Measurements from ENCODE around the gene TANC1. TPM values are rescaled to one million over a fixed set of nuclear protein-coding genes. Genes with fewer than 3 reads are reported as not detected.

Gene TANC1
- polyA plus RNA-seq, 1 donor from 2014 or later = 0.37 TPM

DNA sequence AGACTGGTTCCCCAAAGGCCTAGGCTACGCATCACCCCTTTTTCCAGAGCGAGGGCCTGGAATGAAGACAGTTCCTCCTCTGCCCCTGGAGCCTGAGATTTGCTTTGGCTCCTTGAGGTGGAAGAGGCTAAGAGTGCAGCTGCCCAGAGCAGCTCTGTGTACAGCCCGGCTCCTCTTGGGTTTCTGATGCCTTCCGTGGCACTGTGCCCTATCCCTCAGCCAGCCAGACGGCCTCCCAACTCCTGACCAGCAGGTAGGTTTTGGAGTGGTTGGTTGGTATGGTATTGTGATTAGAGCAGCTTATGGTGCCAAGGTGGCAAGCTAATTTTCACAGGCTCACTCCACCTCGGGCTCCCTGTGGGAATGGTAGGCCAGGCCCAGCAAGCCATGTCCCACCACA lies 112.2 kb downstream of the TANC1 start:
- no peaks in the 10 kb centered on the region for H3K36me3 ChIP-seq (ENCODE audit: insufficient read depth, low read length)
- no peaks in the 10 kb centered on the region for H3K9me2 ChIP-seq (ENCODE audit: insufficient read depth, low read length)
- no peak overlapping the region for H2AFZ ChIP-seq (ENCODE audit: low read depth, low read length)
- H3K27me3 ChIP-seq (ENCODE audit: insufficient read depth, low read depth, low read length) = no peaks in the 10 kb centered on the region
- H4K20me1 ChIP-seq (ENCODE audit: insufficient read depth) = no peaks in the 10 kb centered on the region
- H3F3A ChIP-seq (ENCODE audit: insufficient read depth, low read length, poor library complexity, severe bottlenecking) = no peaks in the 10 kb centered on the region
- H3K4me2 ChIP-seq (ENCODE audit: low read length) = no peak overlapping the region
- no peak overlapping the region for H3K4me3 ChIP-seq (ENCODE audit: low read length)
- no peaks in the 10 kb centered on the region for H3K79me2 ChIP-seq (replicated peaks; ENCODE audit: insufficient read depth, low read length)
- no peak overlapping the region for H3K27ac ChIP-seq (ENCODE audit: low read length)
- H3K9me3 ChIP-seq (ENCODE audit: low read length) = no peaks in the 10 kb centered on the region
- TF ChIP-seq POLR2AphosphoS5 (IDR thresholded peaks at IDR 0.05) (no peak), EZH2 (IDR thresholded peaks at IDR 0.05; ENCODE audit: borderline replicate concordance, insufficient read depth, low read length, poor library complexity, severe bottlenecking) (no peak), RAD21 (conservative IDR thresholded peaks at IDR 0.05) (no peak), MXI1 (conservative IDR thresholded peaks at IDR 0.05; ENCODE audit: poor library complexity, severe bottlenecking) (no peak), EP300 (conservative IDR thresholded peaks at IDR 0.05; ENCODE audit: poor library complexity, severe bottlenecking) (no peak), TAF1 (IDR thresholded peaks at IDR 0.05; ENCODE audit: low read depth) (no peak), SMC3 (conservative IDR thresholded peaks at IDR 0.05; ENCODE audit: poor library complexity) (no peak)
- TF ChIP-seq, protein P1, sequence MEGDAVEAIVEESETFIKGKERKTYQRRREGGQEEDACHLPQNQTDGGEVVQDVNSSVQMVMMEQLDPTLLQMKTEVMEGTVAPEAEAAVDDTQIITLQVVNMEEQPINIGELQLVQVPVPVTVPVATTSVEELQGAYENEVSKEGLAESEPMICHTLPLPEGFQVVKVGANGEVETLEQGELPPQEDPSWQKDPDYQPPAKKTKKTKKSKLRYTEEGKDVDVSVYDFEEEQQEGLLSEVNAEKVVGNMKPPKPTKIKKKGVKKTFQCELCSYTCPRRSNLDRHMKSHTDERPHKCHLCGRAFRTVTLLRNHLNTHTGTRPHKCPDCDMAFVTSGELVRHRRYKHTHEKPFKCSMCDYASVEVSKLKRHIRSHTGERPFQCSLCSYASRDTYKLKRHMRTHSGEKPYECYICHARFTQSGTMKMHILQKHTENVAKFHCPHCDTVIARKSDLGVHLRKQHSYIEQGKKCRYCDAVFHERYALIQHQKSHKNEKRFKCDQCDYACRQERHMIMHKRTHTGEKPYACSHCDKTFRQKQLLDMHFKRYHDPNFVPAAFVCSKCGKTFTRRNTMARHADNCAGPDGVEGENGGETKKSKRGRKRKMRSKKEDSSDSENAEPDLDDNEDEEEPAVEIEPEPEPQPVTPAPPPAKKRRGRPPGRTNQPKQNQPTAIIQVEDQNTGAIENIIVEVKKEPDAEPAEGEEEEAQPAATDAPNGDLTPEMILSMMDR (IDR thresholded peaks at IDR 0.05; ENCODE audit: poor library complexity, severe bottlenecking) = no peak
- TF ChIP-seq, protein P2, sequence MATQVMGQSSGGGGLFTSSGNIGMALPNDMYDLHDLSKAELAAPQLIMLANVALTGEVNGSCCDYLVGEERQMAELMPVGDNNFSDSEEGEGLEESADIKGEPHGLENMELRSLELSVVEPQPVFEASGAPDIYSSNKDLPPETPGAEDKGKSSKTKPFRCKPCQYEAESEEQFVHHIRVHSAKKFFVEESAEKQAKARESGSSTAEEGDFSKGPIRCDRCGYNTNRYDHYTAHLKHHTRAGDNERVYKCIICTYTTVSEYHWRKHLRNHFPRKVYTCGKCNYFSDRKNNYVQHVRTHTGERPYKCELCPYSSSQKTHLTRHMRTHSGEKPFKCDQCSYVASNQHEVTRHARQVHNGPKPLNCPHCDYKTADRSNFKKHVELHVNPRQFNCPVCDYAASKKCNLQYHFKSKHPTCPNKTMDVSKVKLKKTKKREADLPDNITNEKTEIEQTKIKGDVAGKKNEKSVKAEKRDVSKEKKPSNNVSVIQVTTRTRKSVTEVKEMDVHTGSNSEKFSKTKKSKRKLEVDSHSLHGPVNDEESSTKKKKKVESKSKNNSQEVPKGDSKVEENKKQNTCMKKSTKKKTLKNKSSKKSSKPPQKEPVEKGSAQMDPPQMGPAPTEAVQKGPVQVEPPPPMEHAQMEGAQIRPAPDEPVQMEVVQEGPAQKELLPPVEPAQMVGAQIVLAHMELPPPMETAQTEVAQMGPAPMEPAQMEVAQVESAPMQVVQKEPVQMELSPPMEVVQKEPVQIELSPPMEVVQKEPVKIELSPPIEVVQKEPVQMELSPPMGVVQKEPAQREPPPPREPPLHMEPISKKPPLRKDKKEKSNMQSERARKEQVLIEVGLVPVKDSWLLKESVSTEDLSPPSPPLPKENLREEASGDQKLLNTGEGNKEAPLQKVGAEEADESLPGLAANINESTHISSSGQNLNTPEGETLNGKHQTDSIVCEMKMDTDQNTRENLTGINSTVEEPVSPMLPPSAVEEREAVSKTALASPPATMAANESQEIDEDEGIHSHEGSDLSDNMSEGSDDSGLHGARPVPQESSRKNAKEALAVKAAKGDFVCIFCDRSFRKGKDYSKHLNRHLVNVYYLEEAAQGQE (IDR thresholded peaks at IDR 0.05; ENCODE audit: borderline replicate concordance) = no peak
- no peak overlapping the region for H3K9ac ChIP-seq (ENCODE audit: low read length)

DNA sequence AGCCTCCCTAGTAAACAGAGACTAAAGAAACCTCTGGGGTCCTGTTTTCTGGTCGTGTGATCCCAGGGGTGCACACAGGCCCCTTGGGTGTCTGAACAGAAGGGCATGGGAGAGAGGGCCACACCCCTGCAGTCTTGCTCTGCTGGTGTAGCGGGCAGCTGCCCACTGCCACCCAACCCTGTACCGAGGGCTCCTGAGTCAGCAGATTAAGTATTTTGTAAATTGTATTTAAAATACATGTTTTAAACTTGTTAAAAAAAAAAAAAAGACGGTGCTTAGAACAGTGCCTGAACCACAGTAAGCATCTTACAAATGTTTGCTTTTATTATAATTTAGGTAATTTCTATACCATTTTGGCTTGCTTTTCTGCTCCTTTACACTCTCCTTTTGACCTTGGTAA lies 113.7 kb downstream of the TANC1 start:
- no peaks in the 10 kb centered on the region for H3K79me2 ChIP-seq (replicated peaks; ENCODE audit: insufficient read depth, low read length)
- no peaks in the 10 kb centered on the region for H4K20me1 ChIP-seq (ENCODE audit: insufficient read depth)
- H3K9me2 ChIP-seq (ENCODE audit: insufficient read depth, low read length) = no peaks in the 10 kb centered on the region
- H2AFZ ChIP-seq (ENCODE audit: low read depth, low read length) = no peak overlapping the region
- H3K27me3 ChIP-seq (ENCODE audit: insufficient read depth, low read depth, low read length) = no peaks in the 10 kb centered on the region
- no peak overlapping the region for H3K4me2 ChIP-seq (ENCODE audit: low read length)
- no peaks in the 10 kb centered on the region for H3F3A ChIP-seq (ENCODE audit: insufficient read depth, low read length, poor library complexity, severe bottlenecking)
- TF ChIP-seq RAD21 (conservative IDR thresholded peaks at IDR 0.05) = no peak
- TF ChIP-seq, protein P2 (IDR thresholded peaks at IDR 0.05; ENCODE audit: borderline replicate concordance) = no peak
- no peak for TF ChIP-seq TAF1 (IDR thresholded peaks at IDR 0.05; ENCODE audit: low read depth)
- TF ChIP-seq EP300 (conservative IDR thresholded peaks at IDR 0.05; ENCODE audit: poor library complexity, severe bottlenecking) = no peak
- no peak for TF ChIP-seq MXI1 (conservative IDR thresholded peaks at IDR 0.05; ENCODE audit: poor library complexity, severe bottlenecking)
- TF ChIP-seq, protein P1 (IDR thresholded peaks at IDR 0.05; ENCODE audit: poor library complexity, severe bottlenecking) = no peak
- no peaks in the 10 kb centered on the region for H3K36me3 ChIP-seq (ENCODE audit: insufficient read depth, low read length)
- no peak overlapping the region for H3K27ac ChIP-seq (ENCODE audit: low read length)
- H3K4me3 ChIP-seq (ENCODE audit: low read length) = no peak overlapping the region
- H3K9me3 ChIP-seq (ENCODE audit: low read length) = no peaks in the 10 kb centered on the region
- no peak overlapping the region for H3K9ac ChIP-seq (ENCODE audit: low read length)

Data from neural cell (in vitro differentiated cells).